ENCODE measurements around the gene PDGFB.

The PDGFB gene

GRCh38 chr22:39194098-39194497 lies 50.7 kb downstream of the PDGFB start:
- no peak for DNase-seq

GRCh38 chr22:39188809-39189208 lies 56.0 kb downstream of the PDGFB start:
- no peak for DNase-seq

- DNase-seq, result no peak
Observed at GRCh38 chr22:39185601-39186012, 59.2 kb downstream of the PDGFB start.

- DNase-seq, result no peak
Observed at GRCh38 chr22:39184586-39185577, 59.9 kb downstream of the PDGFB start.

GRCh38 chr22:39183991-39184585 lies 60.7 kb downstream of the PDGFB start:
- DNase-seq, result no peak

- no peak for DNase-seq
Observed at GRCh38 chr22:39182478-39183030, 62.2 kb downstream of the PDGFB start.

- no peak for DNase-seq
Observed at GRCh38 chr22:39181778-39182177, 63.0 kb downstream of the PDGFB start.

GRCh38 chr22:39181356-39181755 lies 63.4 kb downstream of the PDGFB start:
- no peak for DNase-seq

GRCh38 chr22:39179841-39180335 lies 64.9 kb downstream of the PDGFB start:
- no peak for DNase-seq

GRCh38 chr22:39179401-39179827 lies 65.4 kb downstream of the PDGFB start:
- DNase-seq, result no peak

- DNase-seq, result no peak
Observed at GRCh38 chr22:39178206-39179111, 66.3 kb downstream of the PDGFB start.

- no peak for DNase-seq
Observed at GRCh38 chr22:39177791-39178190, 67.0 kb downstream of the PDGFB start.

GRCh38 chr22:39177456-39177775 lies 67.4 kb downstream of the PDGFB start:
- DNase-seq, result no peak

GRCh38 chr22:39176714-39177455 lies 67.9 kb downstream of the PDGFB start:
- DNase-seq, result no peak

- DNase-seq, result peak; percentile 41
Observed at GRCh38 chr22:39176143-39176713, 68.6 kb downstream of the PDGFB start.

GRCh38 chr22:39175353-39176142 lies 69.2 kb downstream of the PDGFB start:
- no peak for DNase-seq

- DNase-seq, result peak; percentile 43
Observed at GRCh38 chr22:39174498-39175352, 70.1 kb downstream of the PDGFB start.

- no peak for DNase-seq
Observed at GRCh38 chr22:39173787-39174497, 70.8 kb downstream of the PDGFB start.

All from 8988T (cell line).